Thyroid gland (tissue), 4 donors: ENCODE data around the gene GNPTG. TPM values are rescaled to one million over a fixed set of nuclear protein-coding genes. Genes with fewer than 3 reads are reported as not detected.

Experiments
- DNase-seq, 2 donors: peaks; one replicate each; pipeline ENCODE4 v3.0.0-alpha.2; 2019
- H3K27ac ChIP-seq, 3 donors: fragments of 200-600 bp; sonication (generic); 1 replicate in 2 of 3; 2 replicates in 1 of 3; pipeline ENCODE4 v1.5.1; 2016 to 2019; ENCODE audit warnings: mild to moderate bottlenecking in 1 of 3, moderate library complexity in 1 of 3
- H3K27me3 ChIP-seq: fragments of 200-600 bp; sonication (generic); one replicate; pipeline ENCODE4 v1.5.1; 2019
- H3K36me3 ChIP-seq, 2 donors: fragments of 200-600 bp; sonication (generic); one replicate each; pipeline ENCODE4 v1.5.1; 2016 to 2019
- H3K4me1 ChIP-seq, 2 donors: fragments of 200-600 bp; sonication (generic); one replicate each; pipeline ENCODE4 v1.5.1; 2017 to 2019
- H3K4me3 ChIP-seq, 3 donors: fragments of 200-600 bp; sonication (generic); replicated peaks in 1 of 3; 1 replicate in 2 of 3; 2 replicates in 1 of 3; pipeline ENCODE4 v1.5.1; 2016; ENCODE audit warnings: mild to moderate bottlenecking in 1 of 3
- H3K9me3 ChIP-seq: fragments of 200-600 bp; sonication (generic); one replicate; pipeline ENCODE4 v1.5.1; 2017
- POLR2A ChIP-seq, 2 donors: fragments of 450-650 bp; IDR thresholded peaks; one replicate each; pipeline ENCODE4 v1.6.1; 2017; ENCODE audit warnings: antibody characterized with exemption in 2 of 2, mild to moderate bottlenecking in 2 of 2, moderate library complexity in 1 of 2
- WGBS, 2 donors: methylation state at CpG; one replicate each; pipeline ENCODE4 v1.1.5; 2017; 5-methylcytosine and 5-hydroxymethylcytosine counted together
- intact Hi-C: fragments of 100-400 bp; cut with DNase I; formaldehyde crosslinking; loops from one replicate; pipeline ENCODE4 v1.15.1; 2023
- total RNA-seq, 4 donors: library from RNA; depleted of rRNA; stranded (reverse); fragments of >200 nt; gene quantifications; one replicate each; pipeline ENCODE4 v1.2.3, GENCODE V29; 2016
- TF ChIP-seq, protein P1 (sequence below), 6 experiments: fragments of 200-600 bp in 3 of 6; fragments of 450-650 bp in 3 of 6; sonication (generic) in 3 of 6; IDR thresholded peaks; one replicate each; pipeline ENCODE4 v1.5.1; 2016 to 2019; ENCODE audit warnings: antibody characterized with exemption in 6 of 6, mild to moderate bottlenecking in 2 of 6, inconsistent platforms in 1 of 6, moderate library complexity in 1 of 6

Gene GNPTG
- total RNA-seq, 4 donors from 2014 or later: 53.6 to 121 (median 70.0) TPM

DNA sequence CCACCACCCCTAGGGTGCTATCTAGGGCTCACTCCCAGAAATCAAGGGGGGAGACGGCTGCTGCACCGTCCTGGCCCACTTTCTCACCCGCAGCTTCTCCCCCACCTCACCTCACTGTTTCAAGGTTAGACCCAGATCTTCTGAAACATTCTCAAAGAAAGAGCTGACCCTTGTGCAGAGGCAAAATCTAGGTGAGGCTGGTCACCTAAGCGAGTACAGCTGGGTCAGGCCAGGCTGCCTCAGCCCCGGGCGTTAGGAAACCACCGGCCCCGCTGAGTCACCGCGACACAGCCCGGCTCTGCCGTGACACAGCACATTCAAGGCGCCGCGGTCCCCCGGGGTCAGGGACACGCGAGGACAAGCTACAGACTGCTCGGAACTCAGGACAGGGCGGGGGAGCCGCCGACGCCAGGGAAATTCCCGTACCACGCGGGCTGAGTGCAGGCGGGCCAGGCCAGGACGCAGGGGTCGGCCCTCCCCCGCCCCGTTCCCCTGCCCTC lies 27.1 kb downstream of the GNPTG start:
- H3K4me1 ChIP-seq: peaks cover 13 to 14% of the 10 kb centered on the region in 2 donors
- H3K9me3 ChIP-seq: no peaks in the 10 kb centered on the region
- peaks cover 7 to 11% of the 10 kb centered on the region in 2 donors for H3K36me3 ChIP-seq
- WGBS, 2 donors: 44 to 77% methylated on average over 3 to 6 of the region's 31 CpGs
- intact Hi-C loops: no loop called here
- H3K27ac ChIP-seq: peak overlapping the region; percentile 50 to 74 (median 71)
- H3K27me3 ChIP-seq: no peaks in the 10 kb centered on the region
- H3K4me3 ChIP-seq: peak overlapping the region; percentile 10 to 47 (median 32)
- TF ChIP-seq POLR2A (IDR thresholded peaks at IDR 0.05): no peak
- TF ChIP-seq, protein P1, sequence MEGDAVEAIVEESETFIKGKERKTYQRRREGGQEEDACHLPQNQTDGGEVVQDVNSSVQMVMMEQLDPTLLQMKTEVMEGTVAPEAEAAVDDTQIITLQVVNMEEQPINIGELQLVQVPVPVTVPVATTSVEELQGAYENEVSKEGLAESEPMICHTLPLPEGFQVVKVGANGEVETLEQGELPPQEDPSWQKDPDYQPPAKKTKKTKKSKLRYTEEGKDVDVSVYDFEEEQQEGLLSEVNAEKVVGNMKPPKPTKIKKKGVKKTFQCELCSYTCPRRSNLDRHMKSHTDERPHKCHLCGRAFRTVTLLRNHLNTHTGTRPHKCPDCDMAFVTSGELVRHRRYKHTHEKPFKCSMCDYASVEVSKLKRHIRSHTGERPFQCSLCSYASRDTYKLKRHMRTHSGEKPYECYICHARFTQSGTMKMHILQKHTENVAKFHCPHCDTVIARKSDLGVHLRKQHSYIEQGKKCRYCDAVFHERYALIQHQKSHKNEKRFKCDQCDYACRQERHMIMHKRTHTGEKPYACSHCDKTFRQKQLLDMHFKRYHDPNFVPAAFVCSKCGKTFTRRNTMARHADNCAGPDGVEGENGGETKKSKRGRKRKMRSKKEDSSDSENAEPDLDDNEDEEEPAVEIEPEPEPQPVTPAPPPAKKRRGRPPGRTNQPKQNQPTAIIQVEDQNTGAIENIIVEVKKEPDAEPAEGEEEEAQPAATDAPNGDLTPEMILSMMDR (IDR thresholded peaks at IDR 0.05): no peak
- DNase-seq: peak; percentile 78 to 87

DNA sequence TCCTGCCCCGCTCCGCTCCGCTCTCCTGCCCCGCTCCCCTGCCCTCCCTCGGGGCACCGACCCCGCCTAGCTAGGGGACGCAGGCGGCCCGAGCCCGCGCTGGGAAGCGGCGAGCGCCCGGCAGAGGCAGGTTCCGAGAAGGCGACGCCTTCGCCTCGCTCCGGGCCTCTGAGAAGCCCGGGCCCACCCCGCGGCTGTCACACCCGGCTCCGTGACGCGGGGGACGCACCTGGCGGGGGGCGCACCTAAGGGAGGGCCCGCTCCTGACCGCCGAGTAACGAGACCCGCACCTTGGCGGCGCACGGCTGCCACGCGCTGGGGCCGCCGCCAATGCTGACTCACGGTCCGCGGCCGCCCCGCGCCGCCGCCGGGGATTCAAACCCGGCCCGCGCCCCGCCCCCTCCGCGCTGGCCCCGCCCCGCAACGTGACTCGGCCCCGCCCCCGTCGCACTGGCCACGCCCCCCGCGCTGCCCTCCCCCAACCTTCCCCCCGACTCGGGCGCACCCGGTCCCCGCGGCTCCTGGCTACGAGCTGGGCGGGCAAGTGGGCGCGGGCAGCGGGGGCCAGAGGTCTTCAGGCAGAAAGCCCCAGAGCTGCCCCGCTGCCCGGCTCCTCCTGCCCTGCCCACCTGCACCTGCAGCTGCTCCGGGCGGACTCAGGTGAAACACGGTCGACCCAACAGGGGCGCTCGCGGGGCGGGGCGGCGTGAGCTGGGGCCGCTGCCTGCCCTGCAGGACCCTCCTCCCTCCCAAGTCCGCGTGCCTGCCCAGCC lies 27.8 kb downstream of the GNPTG start:
- TF ChIP-seq POLR2A (IDR thresholded peaks at IDR 0.05): no peak
- TF ChIP-seq, protein P1 (IDR thresholded peaks at IDR 0.05): no peak
- Histone ChIP-seq H3K4me1 (peaks cover 13 to 14% of the 10 kb centered on the region in 2 donors), H3K9me3 (no peaks in the 10 kb centered on the region), H3K36me3 (peaks cover 7 to 11% of the 10 kb centered on the region in 2 donors), H3K4me3 (peak overlapping the region; percentile 10 to 47 (median 32)), H3K27ac (peak overlapping the region; percentile 50 to 74 (median 71)), H3K27me3 (no peaks in the 10 kb centered on the region)
- intact Hi-C loops: no loop called here
- DNase-seq: peak; percentile 46 to 61
- WGBS, 2 donors: 21 to 26% methylated on average over 14 to 16 of the region's 95 CpGs

DNA sequence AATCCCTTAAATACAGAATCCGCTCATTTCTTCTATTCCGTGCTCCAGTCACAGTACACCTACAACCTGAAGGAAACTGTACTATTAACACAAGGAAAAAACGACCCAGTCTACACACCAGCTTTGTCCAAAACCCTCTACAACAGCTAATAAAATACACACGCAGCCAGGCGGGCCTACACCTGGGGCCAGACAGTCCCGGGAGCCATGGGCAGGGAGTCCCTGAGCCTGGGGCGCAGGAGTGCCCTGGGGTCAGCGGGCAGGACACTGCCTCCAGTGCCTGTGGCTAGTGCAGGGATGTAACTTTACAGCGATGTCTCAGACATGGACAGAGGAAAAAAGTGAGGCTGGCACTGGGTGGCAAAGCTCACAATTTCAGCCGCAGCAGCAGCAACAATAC lies 28.5 kb downstream of the GNPTG start:
- no peak overlapping the region for H3K4me3 ChIP-seq
- H3K9me3 ChIP-seq: no peaks in the 10 kb centered on the region
- WGBS, 2 donors: 81 to 87% methylated on average over 10 of the region's 10 CpGs
- DNase-seq: no peak
- peaks cover 11 to 15% of the 10 kb centered on the region in 2 donors for H3K36me3 ChIP-seq
- H3K27ac ChIP-seq: no peak overlapping the region
- H3K27me3 ChIP-seq: no peaks in the 10 kb centered on the region
- H3K4me1 ChIP-seq: peaks cover 13 to 14% of the 10 kb centered on the region in 2 donors
- intact Hi-C loops: no loop called here
- TF ChIP-seq POLR2A (IDR thresholded peaks at IDR 0.05): no peak
- TF ChIP-seq, protein P1 (IDR thresholded peaks at IDR 0.05): no peak

DNA sequence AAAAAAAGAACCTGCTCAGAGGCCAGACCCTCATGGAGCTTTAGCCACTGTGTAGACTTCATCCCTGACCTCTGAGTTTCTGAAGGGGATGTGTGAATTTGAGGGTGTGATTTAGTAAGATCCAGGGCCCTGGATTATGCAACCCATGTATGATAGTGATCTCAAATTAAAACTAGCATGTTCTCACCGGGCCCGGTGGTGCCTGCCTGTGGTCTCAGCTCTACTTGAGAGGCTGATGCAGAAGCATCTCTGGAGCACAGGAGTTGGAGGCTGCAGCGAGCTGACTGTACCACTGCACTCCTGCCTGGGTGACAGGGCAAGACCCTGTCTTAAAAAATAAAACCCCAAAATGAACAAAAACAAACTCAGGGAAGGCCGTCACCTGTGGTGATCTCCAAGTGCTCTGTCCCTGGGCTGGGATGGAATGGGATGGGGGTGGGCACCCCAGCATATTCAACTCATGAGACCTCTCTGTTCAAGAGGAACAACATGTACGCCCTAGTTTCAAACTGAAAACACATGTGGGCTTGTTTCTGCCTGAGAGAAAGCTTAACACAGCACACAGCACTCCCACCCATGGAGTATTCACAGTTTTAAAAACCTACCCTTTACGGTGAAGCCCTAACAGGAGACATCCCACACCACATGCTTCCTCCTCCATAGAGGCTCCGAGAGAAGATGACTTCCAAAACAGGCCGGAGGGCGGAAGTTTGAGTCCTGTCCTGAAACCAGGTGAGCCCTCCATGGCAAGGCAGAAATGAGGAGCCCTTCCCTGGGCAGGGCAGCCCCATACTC lies 30.1 kb downstream of the GNPTG start:
- 90 to 94% methylated on average over 8 to 9 of the region's 9 CpGs for WGBS, 2 donors
- Histone ChIP-seq H3K4me3 (no peak overlapping the region), H3K27me3 (no peaks in the 10 kb centered on the region), H3K4me1 (peaks cover 13 to 14% of the 10 kb centered on the region in 2 donors), H3K27ac (no peak overlapping the region), H3K9me3 (no peaks in the 10 kb centered on the region), H3K36me3 (peaks cover 11 to 15% of the 10 kb centered on the region in 2 donors)
- intact Hi-C loops: no loop called here
- no peak for DNase-seq
- TF ChIP-seq, protein P1 (IDR thresholded peaks at IDR 0.05): no peak
- TF ChIP-seq POLR2A (IDR thresholded peaks at IDR 0.05): no peak
